Peyer's patch (tissue), 4 donors: ENCODE data around the gene TLCD3A. TPM values are rescaled to one million over a fixed set of nuclear protein-coding genes. Genes with fewer than 3 reads are reported as not detected.
"Not testable (repeated sequence)": the region's sequence is repeated elsewhere in the genome, so short reads cannot be mapped to it uniquely, and the experiment has no call there.

Experiments used
- DNase-seq, 3 donors: peaks; one replicate each; pipeline ENCODE4 v3.0.0-alpha.2; 2017 to 2019
- H3K27ac ChIP-seq, 4 donors: fragments of 200-600 bp; sonication (generic); one replicate each; pipeline ENCODE4 v1.5.1; 2016 to 2019
- H3K27me3 ChIP-seq, 2 donors: fragments of 200-600 bp; sonication (generic); one replicate each; pipeline ENCODE4 v1.5.1; 2019
- H3K36me3 ChIP-seq, 3 donors: fragments of 200-600 bp; sonication (generic); one replicate each; pipeline ENCODE4 v1.5.1; 2016 to 2019
- H3K4me1 ChIP-seq, 4 donors: fragments of 200-600 bp; sonication (generic); one replicate each; pipeline ENCODE4 v1.5.1; 2016 to 2019
- H3K4me3 ChIP-seq, 4 donors: fragments of 200-600 bp; sonication (generic); 1 replicate in 3 of 4; 2 replicates in 1 of 4; pipeline ENCODE4 v1.5.1; 2016 to 2019; ENCODE audit warnings: mild to moderate bottlenecking in 1 of 4
- H3K9me3 ChIP-seq, 4 donors: fragments of 200-600 bp; sonication (generic); one replicate each; pipeline ENCODE4 v1.5.1; 2016 to 2019; ENCODE audit warnings: mild to moderate bottlenecking in 1 of 4
- POLR2A ChIP-seq, 2 donors: fragments of 450-650 bp; IDR thresholded peaks; one replicate each; pipeline ENCODE4 v1.5.1; 2017; ENCODE audit warnings: antibody characterized with exemption in 2 of 2, mild to moderate bottlenecking in 2 of 2, moderate library complexity in 2 of 2
- total RNA-seq, 4 donors: library from RNA; depleted of rRNA; stranded (reverse); fragments of >200 nt; gene quantifications; one replicate each; pipeline ENCODE4 v1.1.0, GENCODE V29; 2016
- TF ChIP-seq, protein P1 (sequence below), 6 experiments: fragments of 450-650 bp in 4 of 6; fragments of 200-600 bp in 2 of 6; sonication (generic) in 1 of 6; IDR thresholded peaks; one replicate each; pipeline ENCODE4 v1.5.1; 2017 to 2019; ENCODE audit warnings: antibody characterized with exemption in 6 of 6, mild to moderate bottlenecking in 3 of 6, moderate library complexity in 1 of 6

TLCD3A gene
- total RNA-seq, 4 donors from 2014 or later = 7.4 to 32.0 (median 9.4) TPM

DNA sequence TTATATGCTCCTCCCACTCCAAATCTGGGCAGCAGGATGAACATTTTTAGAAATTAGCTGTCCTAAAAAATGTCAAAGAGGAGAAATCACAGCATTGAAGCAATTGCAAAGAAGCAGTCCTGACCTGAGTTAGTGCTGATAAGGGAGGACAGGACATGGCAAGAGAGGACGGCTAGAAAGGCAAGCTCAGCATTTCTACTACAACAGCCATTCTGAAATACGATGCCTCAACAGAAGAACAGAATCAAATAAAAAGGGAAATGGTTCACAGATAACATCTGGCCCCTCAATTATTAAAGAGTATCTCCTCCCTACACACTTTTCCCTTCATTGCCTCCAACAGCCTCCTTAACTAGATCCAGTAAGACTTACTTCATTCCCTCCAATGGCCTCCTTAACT is 36.0 kb upstream of the TLCD3A start:
- TF ChIP-seq, protein P1, sequence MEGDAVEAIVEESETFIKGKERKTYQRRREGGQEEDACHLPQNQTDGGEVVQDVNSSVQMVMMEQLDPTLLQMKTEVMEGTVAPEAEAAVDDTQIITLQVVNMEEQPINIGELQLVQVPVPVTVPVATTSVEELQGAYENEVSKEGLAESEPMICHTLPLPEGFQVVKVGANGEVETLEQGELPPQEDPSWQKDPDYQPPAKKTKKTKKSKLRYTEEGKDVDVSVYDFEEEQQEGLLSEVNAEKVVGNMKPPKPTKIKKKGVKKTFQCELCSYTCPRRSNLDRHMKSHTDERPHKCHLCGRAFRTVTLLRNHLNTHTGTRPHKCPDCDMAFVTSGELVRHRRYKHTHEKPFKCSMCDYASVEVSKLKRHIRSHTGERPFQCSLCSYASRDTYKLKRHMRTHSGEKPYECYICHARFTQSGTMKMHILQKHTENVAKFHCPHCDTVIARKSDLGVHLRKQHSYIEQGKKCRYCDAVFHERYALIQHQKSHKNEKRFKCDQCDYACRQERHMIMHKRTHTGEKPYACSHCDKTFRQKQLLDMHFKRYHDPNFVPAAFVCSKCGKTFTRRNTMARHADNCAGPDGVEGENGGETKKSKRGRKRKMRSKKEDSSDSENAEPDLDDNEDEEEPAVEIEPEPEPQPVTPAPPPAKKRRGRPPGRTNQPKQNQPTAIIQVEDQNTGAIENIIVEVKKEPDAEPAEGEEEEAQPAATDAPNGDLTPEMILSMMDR (IDR thresholded peaks at IDR 0.05) = no peak
- TF ChIP-seq POLR2A (IDR thresholded peaks at IDR 0.05) = no peak
- Histone ChIP-seq H3K4me1 (no peaks in the 10 kb centered on the region), H3K27ac (no peak overlapping the region), H3K36me3 (peaks cover 0 to 65% (median 0%) of the 10 kb centered on the region in 3 donors), H3K4me3 (no peak overlapping the region), H3K27me3 (no peaks in the 10 kb centered on the region), H3K9me3 (no peaks in the 10 kb centered on the region)
- DNase-seq = no peak

DNA sequence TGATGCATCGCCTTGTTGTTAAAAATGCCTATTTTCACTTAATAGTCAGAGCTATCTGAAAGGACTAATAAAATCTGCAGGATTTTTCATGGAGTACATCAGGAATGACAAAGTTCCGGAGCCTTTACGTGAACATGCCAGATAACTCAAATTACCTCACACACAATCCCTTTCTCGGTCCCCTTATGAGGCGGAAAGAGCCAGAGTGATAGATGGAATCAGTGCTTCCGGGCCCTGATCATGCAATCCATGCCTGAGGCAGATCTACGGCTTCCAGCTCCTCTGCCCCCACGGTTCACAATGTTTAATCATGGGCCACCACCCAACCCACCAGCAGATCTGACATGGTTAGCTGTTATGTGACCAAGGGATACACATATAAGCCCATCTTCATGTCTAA is 34.7 kb upstream of the TLCD3A start:
- Histone ChIP-seq H3K4me1 (no peaks in the 10 kb centered on the region), H3K36me3 (peaks cover 0 to 60% (median 0%) of the 10 kb centered on the region in 3 donors), H3K9me3 (no peaks in the 10 kb centered on the region), H3K27me3 (no peaks in the 10 kb centered on the region), H3K27ac (no peak overlapping the region), H3K4me3 (no peak overlapping the region)
- DNase-seq = no peak
- no peak for TF ChIP-seq POLR2A (IDR thresholded peaks at IDR 0.05)
- TF ChIP-seq, protein P1 (IDR thresholded peaks at IDR 0.05) = no peak

DNA sequence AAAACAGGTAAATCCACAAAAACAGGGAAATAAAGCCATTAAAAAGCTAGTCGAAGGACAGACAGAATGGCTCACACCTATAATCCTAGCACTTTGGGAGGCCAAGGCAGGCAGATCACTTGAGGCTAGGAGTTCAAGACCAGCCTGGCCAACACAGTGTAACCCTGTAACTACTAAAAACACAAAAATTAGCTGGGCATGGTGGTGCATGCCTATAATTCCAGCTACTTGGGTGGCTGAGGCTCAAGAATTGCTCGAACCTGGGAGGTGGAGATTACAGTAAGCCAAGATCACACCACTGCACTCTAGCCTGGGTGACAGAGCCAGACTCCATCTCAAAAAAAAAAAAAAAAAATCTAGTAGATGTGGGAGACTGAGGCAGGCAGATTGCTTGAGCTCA is 34.3 kb upstream of the TLCD3A start:
- not testable (repeated sequence) for H3K4me3 ChIP-seq, DNase-seq, H3K27ac ChIP-seq, H3K27me3 ChIP-seq, H3K4me1 ChIP-seq, H3K9me3 ChIP-seq
- peaks cover 0 to 56% (median 0%) of the 10 kb centered on the region in 3 donors for H3K36me3 ChIP-seq

DNA sequence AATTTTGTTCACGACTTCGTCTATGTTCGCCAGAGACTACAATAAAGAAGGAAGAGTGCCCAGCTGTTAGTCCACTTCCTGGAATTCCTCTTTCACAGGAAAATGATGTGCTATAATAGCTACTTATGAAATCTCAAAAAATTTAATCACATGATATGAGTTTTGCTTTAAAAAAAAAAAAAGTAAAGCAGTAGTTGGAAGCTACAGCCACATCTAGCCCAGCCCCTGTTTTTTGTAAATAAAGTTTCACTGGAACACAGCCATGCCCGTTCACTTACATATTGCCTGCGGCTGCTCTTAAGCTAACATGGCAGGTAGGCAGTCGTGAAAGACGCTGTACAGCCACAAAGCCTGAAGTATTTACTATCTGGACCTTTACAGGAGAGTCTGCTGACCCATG is 33.1 kb upstream of the TLCD3A start:
- Histone ChIP-seq H3K4me1 (no peaks in the 10 kb centered on the region), H3K36me3 (peaks cover 0 to 45% (median 0%) of the 10 kb centered on the region in 3 donors), H3K9me3 (no peaks in the 10 kb centered on the region), H3K27ac (no peak overlapping the region), H3K27me3 (no peaks in the 10 kb centered on the region), H3K4me3 (no peak overlapping the region)
- no peak for TF ChIP-seq POLR2A (IDR thresholded peaks at IDR 0.05)
- TF ChIP-seq, protein P1 (IDR thresholded peaks at IDR 0.05) = no peak
- no peak for DNase-seq

DNA sequence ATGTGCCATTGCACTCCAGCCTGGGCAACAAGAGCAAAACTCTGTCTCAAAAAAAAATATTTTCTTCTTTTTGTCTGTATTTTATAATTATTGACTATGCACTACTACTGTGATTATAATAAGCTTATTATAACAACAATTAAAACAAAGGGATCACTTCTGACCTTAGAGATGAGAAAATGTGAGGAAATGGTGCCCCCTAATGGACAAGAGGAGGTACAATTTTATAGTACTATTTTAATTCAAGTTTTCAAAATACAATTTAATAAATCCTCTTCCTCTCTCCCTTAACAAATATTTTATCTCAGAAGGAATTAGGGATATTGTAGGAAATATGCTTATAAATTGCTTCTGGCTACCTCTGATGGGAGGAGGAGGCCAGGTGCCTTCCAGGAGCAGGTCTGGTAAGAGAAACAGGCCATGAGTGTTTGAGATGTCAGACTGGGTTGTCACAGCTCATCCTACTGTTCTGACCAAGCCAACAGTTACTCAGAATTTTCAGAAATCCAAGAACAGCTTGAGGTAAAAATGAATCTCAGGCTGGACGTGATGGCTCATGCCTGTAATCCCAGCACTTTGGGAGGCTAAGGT is 31.8 kb upstream of the TLCD3A start:
- peaks cover 0 to 39% (median 0%) of the 10 kb centered on the region in 3 donors for H3K36me3 ChIP-seq
- TF ChIP-seq POLR2A (IDR thresholded peaks at IDR 0.05) = no peak
- TF ChIP-seq, protein P1 (IDR thresholded peaks at IDR 0.05) = peak; percentile 60 to 79 (median 74)
- no peaks in the 10 kb centered on the region for H3K4me1 ChIP-seq
- no peak for DNase-seq
- H3K27ac ChIP-seq = no peak overlapping the region
- H3K4me3 ChIP-seq = no peak overlapping the region
- H3K27me3 ChIP-seq = no peaks in the 10 kb centered on the region
- H3K9me3 ChIP-seq = no peaks in the 10 kb centered on the region

DNA sequence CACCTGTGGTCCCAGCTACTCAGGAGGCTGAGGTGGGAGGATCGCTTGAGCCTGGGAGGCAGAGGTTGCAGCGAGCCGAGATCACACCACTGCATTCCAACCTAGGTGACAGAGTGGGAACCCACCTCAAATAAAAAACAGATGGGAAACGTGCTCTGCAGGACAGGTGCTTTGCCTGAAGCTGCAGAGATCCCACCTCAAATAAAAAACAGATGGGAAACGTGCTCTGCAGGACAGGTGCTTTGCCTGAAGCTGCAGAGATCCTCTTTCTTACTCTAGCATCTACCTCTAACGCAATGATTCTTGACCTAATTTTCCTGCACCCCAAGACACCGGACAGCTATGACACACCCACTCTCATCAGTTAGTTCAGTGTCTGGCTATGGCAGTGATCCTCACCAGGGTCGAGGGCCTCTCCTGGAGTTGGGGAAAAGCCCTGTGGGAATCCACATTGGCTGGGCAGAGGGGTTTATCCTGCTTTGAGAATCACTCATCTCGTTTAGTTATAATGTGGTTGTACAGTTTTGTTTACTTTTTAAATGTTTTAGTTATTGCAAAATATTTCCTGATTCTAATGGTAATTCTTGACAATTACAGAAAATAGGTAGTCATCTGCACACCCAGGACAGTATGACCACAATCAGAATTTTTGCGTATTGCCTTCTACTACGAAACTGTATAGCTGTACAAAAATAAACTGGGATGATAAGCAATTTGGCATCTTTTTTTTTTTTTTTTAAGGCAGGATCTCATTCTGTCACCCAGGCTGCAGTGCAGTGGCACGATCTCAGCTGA is 29.1 kb upstream of the TLCD3A start:
- Histone ChIP-seq H3K4me3 (no peak overlapping the region), H3K4me1 (no peaks in the 10 kb centered on the region), H3K9me3 (no peaks in the 10 kb centered on the region), H3K27me3 (no peaks in the 10 kb centered on the region), H3K27ac (no peak overlapping the region), H3K36me3 (peaks cover 0 to 26% (median 0%) of the 10 kb centered on the region in 3 donors)
- no peak for DNase-seq
- TF ChIP-seq POLR2A (IDR thresholded peaks at IDR 0.05) = no peak
- TF ChIP-seq, protein P1 (IDR thresholded peaks at IDR 0.05) = no peak
